SK-N-MC (cell line): ENCODE data around the gene CELSR1.

ENCODE experiments used
- EZH2 ChIP-seq: fragments of 200-600 bp; sonication (generic); IDR thresholded peaks from one replicate; pipeline ENCODE4 v1.6.1; 2017; ENCODE audit warnings: antibody characterized with exemption
- FOXP2 ChIP-seq: optimal IDR thresholded peaks from 2 replicates; pipeline ENCODE3; 2011; ENCODE audit warnings: mild to moderate bottlenecking, moderate library complexity; ENCODE audit not compliant: insufficient read depth; ENCODE audit errors: extremely low read length, control extremely low read depth
- POLR2AphosphoS5 ChIP-seq: IDR thresholded peaks from 2 replicates; pipeline ENCODE4 v1.6.1; 2012; ENCODE audit warnings: mild to moderate bottlenecking, low read depth, low read length, borderline replicate concordance

GRCh38 chr22:46436595-46437175, 100.7 kb downstream of the CELSR1 start:
- TF ChIP-seq EZH2 (no peak), POLR2AphosphoS5 (no peak), FOXP2 (no peak)
